Stimulated activated CD4-positive, alpha-beta T cell treated with anti-CD3 and anti-CD28 coated beads, TNF-alpha, amount 100 ng/mL, for 24 hours (primary cell): ENCODE results near the gene SDHB.

Experiments used
- DNase-seq, 3 experiments: peaks; one replicate each; pipeline ENCODE4 v3.0.0-alpha.2; 2020; ENCODE audit warnings: low read depth in 3 of 3

The SDHB gene

GRCh38 chr1:16986560-16986959 lies 67.3 kb downstream of the SDHB start:
- no peak for DNase-seq

- no peak for DNase-seq
Observed at GRCh38 chr1:16986113-16986512, 67.7 kb downstream of the SDHB start.

DNA sequence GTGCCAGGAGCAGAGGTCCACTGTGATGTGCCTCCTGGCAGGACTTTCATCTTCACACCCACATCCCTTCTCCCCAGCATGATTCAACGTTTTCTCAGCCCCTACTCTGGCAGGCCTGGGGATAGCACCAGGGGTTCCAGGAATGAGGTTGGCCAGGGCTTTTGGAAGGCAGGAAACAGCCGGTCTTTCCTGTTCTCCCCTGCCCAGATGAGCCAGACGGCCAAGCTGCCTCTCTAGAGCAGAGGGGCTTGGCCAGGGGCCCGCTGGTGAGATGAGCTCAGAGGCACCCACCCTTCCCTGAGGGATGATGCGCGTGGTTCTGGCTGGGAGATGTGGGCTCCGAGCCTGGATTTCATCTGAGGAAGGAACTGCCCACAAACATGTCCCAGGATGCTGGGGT lies 69.1 kb downstream of the SDHB start:
- no peak for DNase-seq

- no peak for DNase-seq
Observed at GRCh38 chr1:16983649-16984048, 70.2 kb downstream of the SDHB start.

GRCh38 chr1:16982902-16983301 lies 70.9 kb downstream of the SDHB start:
- DNase-seq, result no peak

GRCh38 chr1:16981269-16981849 lies 72.5 kb downstream of the SDHB start:
- DNase-seq, result no peak

GRCh38 chr1:16980473-16981268 lies 73.2 kb downstream of the SDHB start, which contains the start of gene MFAP2:
Gene MFAP2 (minus strand): TSS chr1:16980620. CDS start chr1:16978273, 2,347 bp downstream.
- no peak for DNase-seq

DNA sequence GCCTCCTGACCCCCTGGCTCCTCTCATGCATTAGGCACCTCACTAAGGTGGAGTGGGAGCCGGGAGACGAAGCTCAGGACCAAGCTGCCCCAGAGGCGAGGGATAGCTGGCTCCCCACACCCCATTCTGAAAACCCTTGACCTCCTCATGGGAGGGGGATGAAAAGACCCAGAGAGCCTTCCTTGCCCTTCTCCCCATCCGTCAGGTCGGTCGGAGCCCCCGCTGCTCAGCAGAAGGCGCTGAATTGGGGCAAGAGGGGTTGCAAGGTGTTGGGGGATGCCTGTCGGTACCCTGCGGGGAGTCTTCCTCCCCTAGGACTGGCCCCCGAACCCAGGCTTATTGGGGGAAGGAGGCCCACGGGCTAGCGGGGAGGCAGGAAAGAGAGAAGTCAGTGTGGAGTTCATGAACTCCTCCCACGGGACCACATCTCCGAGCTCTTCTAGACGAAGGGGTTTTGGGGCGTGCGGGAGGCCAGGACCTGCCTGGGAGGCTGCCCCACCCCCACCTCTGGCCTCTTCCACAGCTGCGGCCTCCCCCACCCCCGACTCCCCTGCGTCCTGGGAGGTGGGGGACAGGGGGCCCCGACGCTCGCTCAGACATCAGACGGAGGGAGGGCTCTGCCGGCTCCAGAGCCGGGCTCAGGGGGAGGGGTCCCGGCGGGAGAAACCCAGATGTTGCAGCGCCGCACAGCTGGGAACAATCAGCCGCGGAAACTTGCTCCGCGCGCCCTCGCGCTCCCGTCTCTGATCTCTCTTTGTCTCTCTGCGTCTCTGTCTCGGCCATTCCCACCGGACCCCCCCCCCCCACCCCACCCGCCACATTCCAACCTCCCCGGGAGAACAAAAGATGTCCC lies 74.1 kb downstream of the SDHB start:
- no peak for DNase-seq

DNA sequence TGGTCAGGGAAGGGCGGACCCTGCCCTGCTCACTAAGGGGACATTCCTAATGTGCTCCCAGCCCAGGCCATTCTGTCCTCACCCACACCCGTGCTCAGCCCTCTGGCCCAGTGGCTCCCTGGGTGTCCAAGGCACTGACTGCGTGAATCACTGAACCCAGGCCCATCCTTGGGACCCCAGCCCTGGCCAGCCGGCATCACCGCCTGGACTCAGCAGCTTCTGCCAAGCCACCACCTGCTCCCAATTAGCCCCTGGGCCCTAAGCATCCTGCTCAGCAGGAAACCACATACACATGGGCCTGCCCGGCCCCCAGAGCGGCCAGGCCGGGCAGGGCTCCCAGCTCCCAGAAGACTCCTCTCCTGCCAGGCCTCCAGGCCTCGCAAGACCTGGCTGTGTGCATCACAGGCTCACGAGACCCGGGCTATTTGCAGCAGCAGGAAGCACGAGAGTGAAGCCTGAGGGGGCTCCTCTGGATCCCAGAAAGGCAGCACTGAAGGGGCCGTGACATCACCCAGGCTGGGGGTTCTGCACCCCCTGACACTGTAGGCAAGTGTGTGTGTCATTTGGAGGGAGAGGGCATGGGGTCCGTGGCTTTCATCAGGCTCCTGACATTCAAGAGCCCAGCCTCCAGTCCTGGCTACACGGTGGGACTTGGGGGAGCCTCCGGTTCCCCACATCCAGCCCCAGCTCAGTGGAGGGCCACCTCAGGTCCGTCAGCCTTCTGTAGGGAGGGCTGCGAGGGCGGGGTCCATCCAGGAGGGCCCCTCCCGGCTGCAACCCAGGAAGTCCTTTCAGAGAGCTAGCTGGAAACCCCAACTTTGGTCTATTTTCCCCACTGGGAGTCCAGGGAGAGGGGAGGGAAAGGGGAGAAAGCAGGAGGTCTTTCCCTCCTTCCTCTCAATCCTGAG lies 75.0 kb downstream of the SDHB start:
- DNase-seq, result no peak

DNA sequence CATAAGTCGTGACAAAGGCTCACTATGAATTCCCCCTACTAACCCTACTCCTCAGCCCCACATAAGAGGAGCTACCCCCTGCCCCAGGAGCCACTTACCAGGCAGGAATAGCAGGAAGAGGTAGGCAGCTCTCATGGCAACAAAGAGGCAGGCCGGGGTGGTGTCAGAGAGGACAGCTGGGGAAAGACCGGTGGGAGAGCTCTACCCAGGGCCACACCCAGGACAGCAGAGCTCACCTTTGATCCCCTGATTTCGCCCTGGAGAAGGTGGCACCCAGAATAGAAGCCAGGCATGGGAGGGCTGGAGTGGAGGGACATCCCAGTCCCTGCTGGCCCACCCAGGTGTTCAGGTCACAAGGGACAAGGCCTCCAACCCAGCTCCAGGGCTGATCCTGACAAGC lies 75.7 kb downstream of the SDHB start:
- DNase-seq, result no peak

GRCh38 chr1:16977377-16977776 lies 76.5 kb downstream of the SDHB start:
- DNase-seq, result no peak

GRCh38 chr1:16976966-16977365 lies 76.9 kb downstream of the SDHB start:
- no peak for DNase-seq

- no peak for DNase-seq
Observed at GRCh38 chr1:16975838-16976237, 78.0 kb downstream of the SDHB start.

DNA sequence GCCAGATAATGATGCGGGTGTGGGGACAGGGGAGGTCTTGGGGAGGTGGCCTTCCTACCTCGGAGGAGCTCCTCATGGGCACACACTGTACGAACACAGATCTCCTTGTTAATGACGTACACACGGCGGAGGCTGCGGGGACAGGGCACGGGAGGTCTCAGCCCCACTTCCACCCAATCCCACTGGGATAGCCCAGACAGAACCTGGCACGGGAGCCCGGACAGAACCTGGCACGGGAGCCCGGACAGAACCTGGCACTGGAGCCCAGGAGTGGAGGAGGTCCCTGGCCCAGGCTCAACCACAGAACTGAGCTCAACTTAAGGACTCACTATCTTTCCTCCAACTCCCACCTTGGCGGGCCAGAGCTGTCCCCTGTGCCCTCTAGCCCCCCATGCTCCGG lies 78.6 kb downstream of the SDHB start:
- no peak for DNase-seq

DNA sequence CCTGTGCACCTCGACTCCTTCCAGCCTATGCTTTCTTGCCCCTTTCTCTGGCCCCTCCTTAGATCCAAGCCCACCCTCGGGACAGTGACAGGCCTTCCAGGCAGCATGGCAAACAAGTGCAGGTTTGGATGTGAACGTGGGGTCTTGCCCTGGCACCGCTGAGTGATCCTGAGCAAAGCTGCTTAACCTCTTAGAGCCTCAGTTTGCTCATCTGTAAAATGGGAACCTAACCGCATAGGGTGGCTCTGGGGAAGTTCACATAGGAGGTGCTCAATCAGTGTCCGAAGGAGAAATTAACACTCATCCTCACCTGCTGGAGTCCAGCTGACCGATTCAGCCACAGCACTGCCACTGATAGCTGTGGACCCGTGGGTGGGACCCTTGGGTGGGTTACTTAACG lies 80.6 kb downstream of the SDHB start:
- no peak for DNase-seq

DNA sequence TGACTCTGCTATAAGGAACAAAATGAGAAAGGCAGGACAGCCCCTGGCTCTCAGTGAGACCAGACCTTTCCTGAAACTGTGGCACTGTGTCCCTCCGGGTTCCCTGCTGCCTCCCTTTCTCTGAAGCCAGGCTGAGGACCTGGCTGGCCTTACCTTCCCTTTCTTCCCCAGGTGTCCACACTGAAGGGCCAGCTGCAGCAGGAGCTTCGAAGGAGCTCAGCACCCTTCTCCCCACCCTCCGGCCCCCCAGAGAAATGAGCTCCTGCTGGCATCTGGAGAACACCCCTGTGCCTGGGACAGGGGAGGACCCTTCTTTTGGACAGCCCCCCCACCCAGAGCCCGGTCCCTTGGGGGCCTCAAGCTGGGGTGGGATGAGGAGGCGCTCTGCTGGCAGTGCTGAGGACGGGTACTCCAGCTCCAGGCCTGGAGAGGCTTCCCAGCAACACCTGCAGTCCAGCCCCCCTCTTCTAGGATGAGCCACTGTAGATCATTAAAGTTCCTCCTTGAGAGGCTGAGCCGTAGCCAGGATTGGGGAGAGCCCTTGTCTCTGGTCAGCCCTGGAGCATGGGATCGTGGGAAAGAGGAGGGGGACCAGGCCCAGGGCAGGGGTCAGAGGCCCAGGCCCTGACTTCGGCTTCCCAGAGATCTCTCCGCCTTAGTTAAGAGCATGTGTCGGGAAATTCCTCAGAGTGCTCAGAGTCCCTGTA lies 81.5 kb downstream of the SDHB start:
- DNase-seq, result no peak

GRCh38 chr1:16971341-16972188 lies 82.3 kb downstream of the SDHB start:
- DNase-seq, result no peak

DNA sequence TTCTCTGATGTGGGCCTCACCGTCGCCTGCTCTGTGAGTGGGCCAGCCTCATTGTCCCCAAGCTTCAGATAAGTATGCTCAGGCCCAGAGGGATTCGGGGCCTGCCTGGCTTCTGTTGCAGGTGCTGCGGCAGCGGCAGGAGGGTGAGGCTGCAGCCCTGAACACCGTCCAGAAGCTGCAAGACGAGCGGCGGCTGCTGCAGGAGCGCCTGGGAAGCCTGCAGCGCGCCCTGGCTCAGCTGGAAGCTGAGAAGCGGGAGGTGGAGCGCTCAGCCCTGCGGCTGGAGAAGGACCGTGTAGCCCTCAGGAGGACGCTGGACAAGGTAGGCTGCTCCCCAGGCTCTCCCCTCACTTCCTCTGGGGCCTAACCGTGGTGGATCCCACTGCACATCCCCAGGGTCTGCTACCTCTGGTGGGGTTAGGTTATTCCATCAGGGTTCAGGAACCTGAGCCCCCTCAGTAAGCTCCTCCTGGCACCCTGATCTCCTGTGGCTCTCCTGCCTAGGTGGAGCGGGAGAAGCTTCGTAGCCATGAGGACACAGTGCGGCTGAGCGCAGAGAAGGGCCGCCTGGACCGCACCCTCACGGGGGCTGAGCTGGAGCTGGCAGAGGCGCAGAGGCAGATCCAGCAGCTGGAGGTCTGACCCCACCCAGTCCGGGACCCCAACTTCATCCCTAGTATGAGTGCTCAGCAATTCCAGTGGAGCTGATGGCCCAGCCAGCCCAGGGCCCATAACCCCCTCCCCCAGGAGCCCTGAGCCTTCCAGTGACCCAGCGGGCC lies 83.5 kb downstream of the SDHB start:
- DNase-seq, result no peak

GRCh38 chr1:16969651-16970050 lies 84.2 kb downstream of the SDHB start:
- no peak for DNase-seq
